Measurements from ENCODE around the gene AFF3. TPM values are rescaled to one million over a fixed set of nuclear protein-coding genes. Genes with fewer than 3 reads are reported as not detected.

AFF3 gene
- total RNA-seq, 2 donors from 2014 or later: 9.9 to 20.1 TPM

- DNase-seq (ENCODE audit: low spot score): no peak
- TF ChIP-seq CTCF (IDR thresholded peaks at IDR 0.05): no peak
- Histone ChIP-seq H3K9me3 (no peaks in the 10 kb centered on the region), H3K27ac (no peak overlapping the region), H3K4me1 (ENCODE audit: control insufficient read depth in 1 of 2, low read depth in 2 of 2) (peaks cover 0 to 50% of the 10 kb centered on the region in 2 donors), H3K27me3 (replicated peaks; ENCODE audit: insufficient read depth) (no peaks in the 10 kb centered on the region), H3K36me3 (no peaks in the 10 kb centered on the region), H3K4me3 (no peak overlapping the region)
- ATAC-seq (ENCODE audit: insufficient number of reproducible peaks, low FRiP score, low read depth): no peak
These were observed 498.5 kb downstream of the AFF3 start for GRCh38 chr2:99643787-99644418.

GRCh38 chr2:99641999-99642398 is 500.4 kb downstream of the AFF3 start:
- ATAC-seq (ENCODE audit: insufficient number of reproducible peaks, low FRiP score, low read depth): no peak
- Histone ChIP-seq H3K4me1 (ENCODE audit: control insufficient read depth in 1 of 2, low read depth in 2 of 2) (peaks cover 0 to 42% of the 10 kb centered on the region in 2 donors), H3K36me3 (no peaks in the 10 kb centered on the region), H3K27me3 (replicated peaks; ENCODE audit: insufficient read depth) (no peaks in the 10 kb centered on the region), H3K27ac (no peak overlapping the region), H3K9me3 (no peaks in the 10 kb centered on the region), H3K4me3 (no peak overlapping the region)
- no peak for DNase-seq (ENCODE audit: low spot score)
- TF ChIP-seq CTCF (IDR thresholded peaks at IDR 0.05): no peak

GRCh38 chr2:99640635-99641151 is 501.7 kb downstream of the AFF3 start:
- H3K4me1 ChIP-seq (ENCODE audit: control insufficient read depth in 1 of 2, low read depth in 2 of 2): peaks cover 3 to 55% of the 10 kb centered on the region in 2 donors
- DNase-seq (ENCODE audit: low spot score): no peak
- no peak for TF ChIP-seq CTCF (IDR thresholded peaks at IDR 0.05)
- no peaks in the 10 kb centered on the region for H3K36me3 ChIP-seq
- no peaks in the 10 kb centered on the region for H3K9me3 ChIP-seq
- no peak overlapping the region for H3K27ac ChIP-seq
- no peaks in the 10 kb centered on the region for H3K27me3 ChIP-seq (replicated peaks; ENCODE audit: insufficient read depth)
- ATAC-seq (ENCODE audit: insufficient number of reproducible peaks, low FRiP score, low read depth): no peak
- no peak overlapping the region for H3K4me3 ChIP-seq

GRCh38 chr2:99638791-99639190 is 503.6 kb downstream of the AFF3 start:
- TF ChIP-seq CTCF (IDR thresholded peaks at IDR 0.05): no peak
- Histone ChIP-seq H3K27me3 (replicated peaks; ENCODE audit: insufficient read depth) (no peaks in the 10 kb centered on the region), H3K9me3 (no peaks in the 10 kb centered on the region), H3K27ac (no peak overlapping the region), H3K4me3 (no peak overlapping the region), H3K36me3 (no peaks in the 10 kb centered on the region), H3K4me1 (ENCODE audit: control insufficient read depth in 1 of 2, low read depth in 2 of 2) (peaks cover 3 to 51% of the 10 kb centered on the region in 2 donors)
- ATAC-seq (ENCODE audit: insufficient number of reproducible peaks, low FRiP score, low read depth) (no peak), DNase-seq (ENCODE audit: low spot score) (no peak)

- H3K27ac ChIP-seq: peak overlapping the region; percentile 60 to 84
- H3K27me3 ChIP-seq (replicated peaks; ENCODE audit: insufficient read depth): no peaks in the 10 kb centered on the region
- ATAC-seq (ENCODE audit: insufficient number of reproducible peaks, low FRiP score, low read depth) (no peak), DNase-seq (ENCODE audit: low spot score) (no peak)
- H3K9me3 ChIP-seq: no peaks in the 10 kb centered on the region
- no peak for TF ChIP-seq CTCF (IDR thresholded peaks at IDR 0.05)
- no peak overlapping the region for H3K4me3 ChIP-seq
- H3K36me3 ChIP-seq: no peaks in the 10 kb centered on the region
- peaks cover 3 to 46% of the 10 kb centered on the region in 2 donors for H3K4me1 ChIP-seq (ENCODE audit: control insufficient read depth in 1 of 2, low read depth in 2 of 2)
These were observed 505.2 kb downstream of the AFF3 start for GRCh38 chr2:99637159-99637697.
